B cell (primary cell): Measurements from ENCODE around the gene SOX15. TPM values are rescaled to one million over a fixed set of nuclear protein-coding genes. Genes with fewer than 3 reads are reported as not detected.

Experiments
- ATAC-seq: fragments of 200-7000 bp; cut with Tn5 transposase; one replicate; pipeline ENCODE4 v1.10.0; 2021; ENCODE audit warnings: low read depth, mild to moderate bottlenecking, moderate number of reproducible peaks, moderate library complexity
- CTCF ChIA-PET: fragments of 350-600 bp; sonication (Branson Sonifier 250); formaldehyde crosslinking; loops from one replicate; lab custom pipeline; 2021; ENCODE audit warnings: antibody characterized with exemption, inconsistent platforms; lab: Charles Lee
- POLR2A ChIA-PET: fragments of 350-600 bp; sonication (Branson Sonifier 250); formaldehyde crosslinking; loops from one replicate; lab custom pipeline; 2021; ENCODE audit warnings: antibody characterized with exemption; lab: Charles Lee
- DNase-seq: peaks from one replicate; pipeline ENCODE4 v3.0.0; 2013
- H2AFZ ChIP-seq: 2 replicates; pipeline ENCODE4 v1.6.1; 2012; ENCODE audit warnings: mild to moderate bottlenecking, low read depth, low read length; ENCODE audit not compliant: insufficient read depth, poor library complexity, severe bottlenecking
- H3K27ac ChIP-seq, 2 donors: 1 replicate in 1 of 2; 2 replicates in 1 of 2; pipeline ENCODE4 v1.5.1; 2012 to 2013; ENCODE audit warnings: low read length in 2 of 2, mild to moderate bottlenecking in 2 of 2, moderate library complexity in 1 of 2
- H3K27me3 ChIP-seq, 4 experiments: fragments of 200-600 bp in 1 of 4; sonication (generic) in 1 of 4; replicated peaks in 1 of 4; 1 replicate in 2 of 4; 2 replicates in 2 of 4; pipeline versions ENCODE4 v1.6.1 to v1.7.0; 2013 to 2016; ENCODE audit warnings: low read length in 3 of 4, mild to moderate bottlenecking in 2 of 4, mixed read lengths in 1 of 4, moderate library complexity in 1 of 4; ENCODE audit not compliant: insufficient read depth in 4 of 4, control insufficient read depth in 3 of 4; ENCODE audit errors: control extremely low read depth in 1 of 4
- H3K36me3 ChIP-seq, 2 experiments: replicated peaks in 1 of 2; 1 replicate in 1 of 2; 2 replicates in 1 of 2; pipeline versions ENCODE4 v1.6.1 to v1.7.1; 2013; ENCODE audit warnings: low read length in 1 of 2; ENCODE audit not compliant: insufficient read depth in 2 of 2, control insufficient read depth in 1 of 2; ENCODE audit errors: control extremely low read depth in 1 of 2, extremely low read depth in 1 of 2
- H3K4me1 ChIP-seq, 2 donors: fragments of 200-600 bp in 1 of 2; sonication (generic) in 1 of 2; 1 replicate in 1 of 2; 2 replicates in 1 of 2; pipeline versions ENCODE4 v1.5.1 to v1.6.1; 2013 to 2017; ENCODE audit warnings: low read length in 2 of 2; ENCODE audit not compliant: control insufficient read depth in 2 of 2, insufficient read depth in 2 of 2
- H3K4me2 ChIP-seq: replicated peaks from 2 replicates; pipeline ENCODE3; 2012; ENCODE audit warnings: mild to moderate bottlenecking, low read depth, low read length; ENCODE audit not compliant: poor library complexity, severe bottlenecking
- H3K4me3 ChIP-seq, 5 experiments: fragments of 200-600 bp in 1 of 5; sonication (generic) in 1 of 5; 1 replicate in 3 of 5; 2 replicates in 2 of 5; pipeline versions ENCODE4 v1.5.1 to v1.7.0; 2011 to 2016; ENCODE audit warnings: low read length in 4 of 5, mild to moderate bottlenecking in 4 of 5, low read depth in 2 of 5, control low read depth in 1 of 5, moderate library complexity in 1 of 5; ENCODE audit not compliant: insufficient read depth in 1 of 5; ENCODE audit errors: control extremely low read depth in 1 of 5, extremely low read depth in 1 of 5
- H3K79me2 ChIP-seq: fragments of 200-600 bp; sonication (generic); one replicate; pipeline ENCODE4 v1.6.0; 2016; ENCODE audit warnings: low read length; ENCODE audit not compliant: control insufficient read depth, insufficient read depth
- H3K9ac ChIP-seq: fragments of 200-600 bp; sonication (generic); 2 replicates; pipeline ENCODE4 v1.6.1; 2017; ENCODE audit warnings: mild to moderate bottlenecking, low read length, moderate library complexity
- H3K9me3 ChIP-seq, 3 donors: one replicate each; pipeline versions ENCODE4 v1.6.1 to v1.7.1; 2013; ENCODE audit warnings: low read length in 2 of 3; ENCODE audit not compliant: control insufficient read depth in 2 of 3, insufficient read depth in 1 of 3; ENCODE audit errors: control extremely low read depth in 1 of 3
- H4K20me1 ChIP-seq: 2 replicates; pipeline ENCODE4 v1.6.0; 2012; ENCODE audit warnings: mild to moderate bottlenecking, low read length; ENCODE audit not compliant: insufficient read depth, control insufficient read depth, poor library complexity, severe bottlenecking
- H3K27ac Mint-ChIP-seq: one replicate; pipeline ENCODE4 v1.8.0; 2021; ENCODE audit warnings: mixed read lengths
- H3K27me3 Mint-ChIP-seq: one replicate; pipeline ENCODE4 v1.8.0; 2021; ENCODE audit warnings: mixed read lengths
- H3K4me1 Mint-ChIP-seq: one replicate; pipeline ENCODE4 v1.8.0; 2021; ENCODE audit warnings: mixed read lengths
- H3K4me3 Mint-ChIP-seq: one replicate; pipeline ENCODE4 v1.8.0; 2021; ENCODE audit warnings: mixed read lengths
- H3K9me3 Mint-ChIP-seq: one replicate; pipeline ENCODE4 v1.8.0; 2022; ENCODE audit warnings: mixed read lengths; ENCODE audit not compliant: insufficient read depth
- EZH2 ChIP-seq: IDR thresholded peaks from 2 replicates; pipeline ENCODE4 v1.6.1; 2012; ENCODE audit warnings: borderline replicate concordance, low read depth, mild to moderate bottlenecking, moderate library complexity, low read length; ENCODE audit not compliant: insufficient read depth, poor library complexity, severe bottlenecking
- WGBS: methylation state at CpG from one replicate; pipeline ENCODE4 v1.1.5; 2013; ENCODE audit warnings: missing lambda C conversion rate; ENCODE audit not compliant: insufficient coverage; 5-methylcytosine and 5-hydroxymethylcytosine counted together
- intact Hi-C: fragments of 100-400 bp; cut with micrococcal nuclease; formaldehyde crosslinking; loops from one replicate; pipeline ENCODE4 v1.10.0; 2022
- polyA plus RNA-seq: library from polyadenylated mRNA; depleted of rRNA; stranded (reverse); fragments of >200 nt; gene quantifications from 2 replicates; pipeline ENCODE4 v1.2.3, GENCODE V29; 2012
- small RNA-seq: library from RNA; depleted of rRNA; stranded (forward); fragments of <200 nt; gene quantifications from one replicate; pipeline ENCODE3, GENCODE V24; 2012; ENCODE audit warnings: low replicate concordance, low read depth; ENCODE audit not compliant: insufficient read length
- total RNA-seq, 2 donors: library from RNA; stranded (reverse); fragments of 120-200 nt in 1 of 2; gene quantifications; 1 replicate in 1 of 2; 2 replicates in 1 of 2; pipeline versions ENCODE4 v1.2.3 to v1.2.4, GENCODE V29; 2013 to 2022
- TF ChIP-seq, protein P1 (sequence below): fragments of 200-600 bp; IDR thresholded peaks from one replicate; pipeline ENCODE4 v1.8.0; 2022; ENCODE audit warnings: antibody characterized with exemption, mild to moderate bottlenecking

The SOX15 gene
- total and polyA plus RNA-seq, 2 donors (not counting 1 experiment from before 2014, with no cell fraction given) = 0.18 to 0.96 TPM

GRCh38 chr17:7538891-7539545 lies 50.9 kb downstream of the SOX15 start:
- Mint-ChIP-seq H3K9me3 (no peaks in the 10 kb centered on the region), H3K4me3 (no peak overlapping the region), H3K4me1 (no peaks in the 10 kb centered on the region), H3K27me3 (no peaks in the 10 kb centered on the region), H3K27ac (no peak overlapping the region)
- H3K4me3 ChIP-seq = no peak overlapping the region
- no peaks in the 10 kb centered on the region for H3K27me3 ChIP-seq
- no peak overlapping the region for H3K27ac ChIP-seq
- H4K20me1 ChIP-seq = no peaks in the 10 kb centered on the region
- intact Hi-C loops = no loop called here
- 86% methylated on average over 9 of the region's 11 CpGs for WGBS
- no peak for TF ChIP-seq EZH2
- TF ChIP-seq, protein P1, sequence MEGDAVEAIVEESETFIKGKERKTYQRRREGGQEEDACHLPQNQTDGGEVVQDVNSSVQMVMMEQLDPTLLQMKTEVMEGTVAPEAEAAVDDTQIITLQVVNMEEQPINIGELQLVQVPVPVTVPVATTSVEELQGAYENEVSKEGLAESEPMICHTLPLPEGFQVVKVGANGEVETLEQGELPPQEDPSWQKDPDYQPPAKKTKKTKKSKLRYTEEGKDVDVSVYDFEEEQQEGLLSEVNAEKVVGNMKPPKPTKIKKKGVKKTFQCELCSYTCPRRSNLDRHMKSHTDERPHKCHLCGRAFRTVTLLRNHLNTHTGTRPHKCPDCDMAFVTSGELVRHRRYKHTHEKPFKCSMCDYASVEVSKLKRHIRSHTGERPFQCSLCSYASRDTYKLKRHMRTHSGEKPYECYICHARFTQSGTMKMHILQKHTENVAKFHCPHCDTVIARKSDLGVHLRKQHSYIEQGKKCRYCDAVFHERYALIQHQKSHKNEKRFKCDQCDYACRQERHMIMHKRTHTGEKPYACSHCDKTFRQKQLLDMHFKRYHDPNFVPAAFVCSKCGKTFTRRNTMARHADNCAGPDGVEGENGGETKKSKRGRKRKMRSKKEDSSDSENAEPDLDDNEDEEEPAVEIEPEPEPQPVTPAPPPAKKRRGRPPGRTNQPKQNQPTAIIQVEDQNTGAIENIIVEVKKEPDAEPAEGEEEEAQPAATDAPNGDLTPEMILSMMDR = no peak
- H3K4me2 ChIP-seq = no peak overlapping the region
- no peaks in the 10 kb centered on the region for H3K36me3 ChIP-seq
- ATAC-seq (no peak), DNase-seq (no peak)
- no peaks in the 10 kb centered on the region for H3K79me2 ChIP-seq
- no peak overlapping the region for H2AFZ ChIP-seq
- ChIA-PET POLR2A (no interaction called here), CTCF (interaction anchor here (1.3 to 1.5 kb wide), 2 partner anchors 17 to 22 kb away, joined by 4 to 5 read pairs; no protein-coding TSS in a partner anchor)
- no peaks in the 10 kb centered on the region for H3K4me1 ChIP-seq
- H3K9ac ChIP-seq = no peak overlapping the region
- H3K9me3 ChIP-seq = peaks cover 0 to 15% (median 6%) of the 10 kb centered on the region in 3 donors

Small RNA genes lying within 50 kb of the gene (small RNA-seq; reads per million reads assigned to genes)
- gene CD68 (not detected), gene SNORA48 (not detected), gene SNORD10 (not detected)

Other genes starting within 250 kb of the SOX15 start
- gene KCTD11, start 237.9 kb downstream of the SOX15 start, total RNA-seq = 13.4 and 15.4 TPM in 2 replicates
- 3.1 and 4.3 TPM in 2 replicates for gene KCTD11, start 237.9 kb downstream of the SOX15 start, polyA plus RNA-seq
- 0.25 TPM in 1 of 2 replicates, not detected in the other for gene TMEM95, start 234.9 kb downstream of the SOX15 start, total RNA-seq
- not detected in 2 replicates for gene TMEM95, start 234.9 kb downstream of the SOX15 start, polyA plus RNA-seq
- 10.0 and 11.7 TPM in 2 replicates for gene TNK1, start 209.0 kb downstream of the SOX15 start, total RNA-seq
- 22.5 and 23.7 TPM in 2 replicates for gene TNK1, start 209.0 kb downstream of the SOX15 start, polyA plus RNA-seq
- 31.1 and 31.6 TPM in 2 replicates for gene PLSCR3, start 195.6 kb downstream of the SOX15 start, total RNA-seq
- 82.3 and 122 TPM in 2 replicates for gene PLSCR3, start 195.6 kb downstream of the SOX15 start, polyA plus RNA-seq
- gene TMEM256, start 186.0 kb downstream of the SOX15 start, total RNA-seq = 64.5 and 67.8 TPM in 2 replicates
- 29.2 and 65.4 TPM in 2 replicates for gene TMEM256, start 186.0 kb downstream of the SOX15 start, polyA plus RNA-seq
- gene NLGN2, start 182.2 kb downstream of the SOX15 start, total RNA-seq = 1.7 and 3.4 TPM in 2 replicates
- gene NLGN2, start 182.2 kb downstream of the SOX15 start, polyA plus RNA-seq = 0.52 and 0.68 TPM in 2 replicates
- not detected in 2 replicates for gene SPEM1, start 169.8 kb downstream of the SOX15 start, total RNA-seq
- gene SPEM1, start 169.8 kb downstream of the SOX15 start, polyA plus RNA-seq = not detected in 2 replicates
- gene SPEM2, start 164.5 kb downstream of the SOX15 start, total RNA-seq = not detected in 2 replicates
- gene SPEM2, start 164.5 kb downstream of the SOX15 start, polyA plus RNA-seq = not detected in 2 replicates
- gene SPEM3, start 161.2 kb downstream of the SOX15 start, total RNA-seq = not detected in 2 replicates
- not detected in 2 replicates for gene SPEM3, start 161.2 kb downstream of the SOX15 start, polyA plus RNA-seq
- 17.7 and 19.1 TPM in 2 replicates for gene TMEM102, start 154.7 kb downstream of the SOX15 start, total RNA-seq
- 5.9 and 10.8 TPM in 2 replicates for gene TMEM102, start 154.7 kb downstream of the SOX15 start, polyA plus RNA-seq
- 2.8 and 4.6 TPM in 2 replicates for gene FGF11, start 150.6 kb downstream of the SOX15 start, total RNA-seq
- gene FGF11, start 150.6 kb downstream of the SOX15 start, polyA plus RNA-seq = 2.7 and 3.3 TPM in 2 replicates
- gene CHRNB1, start 145.0 kb downstream of the SOX15 start, total RNA-seq = 6.2 and 6.6 TPM in 2 replicates
- 5.8 and 7.2 TPM in 2 replicates for gene CHRNB1, start 145.0 kb downstream of the SOX15 start, polyA plus RNA-seq
- 59.4 and 62.4 TPM in 2 replicates for gene ZBTB4, start 110.5 kb downstream of the SOX15 start, total RNA-seq
- gene ZBTB4, start 110.5 kb downstream of the SOX15 start, polyA plus RNA-seq = 16.0 and 19.2 TPM in 2 replicates
- gene SLC35G6, start 108.6 kb downstream of the SOX15 start, total RNA-seq = 0.30 TPM in 1 of 2 replicates, not detected in the other
- gene SLC35G6, start 108.6 kb downstream of the SOX15 start, polyA plus RNA-seq = 0.04 TPM in 1 of 2 replicates, not detected in the other
- gene POLR2A, start 105.7 kb downstream of the SOX15 start, total RNA-seq = 225 and 240 TPM in 2 replicates
- gene POLR2A, start 105.7 kb downstream of the SOX15 start, polyA plus RNA-seq = 56.5 and 77.6 TPM in 2 replicates
- 40.6 and 44.5 TPM in 2 replicates for gene TNFSF12, start 41.0 kb downstream of the SOX15 start, total RNA-seq
- gene TNFSF12, start 41.0 kb downstream of the SOX15 start, polyA plus RNA-seq = 31.7 and 53.4 TPM in 2 replicates
- gene TNFSF13, start 31.3 kb downstream of the SOX15 start, total RNA-seq = 14.7 and 16.0 TPM in 2 replicates
- 18.1 and 20.2 TPM in 2 replicates for gene TNFSF13, start 31.3 kb downstream of the SOX15 start, polyA plus RNA-seq
- 44.4 and 45.1 TPM in 2 replicates for gene SENP3, start 28.2 kb downstream of the SOX15 start, total RNA-seq
- gene SENP3, start 28.2 kb downstream of the SOX15 start, polyA plus RNA-seq = 54.1 and 57.1 TPM in 2 replicates
- gene CD68, start 10.5 kb downstream of the SOX15 start, total RNA-seq = 10.8 and 12.9 TPM in 2 replicates
- 0.66 and 3.9 TPM in 2 replicates for gene CD68, start 10.5 kb downstream of the SOX15 start, polyA plus RNA-seq
- gene MPDU1, start 6.2 kb downstream of the SOX15 start, total RNA-seq = 29.7 and 31.7 TPM in 2 replicates
- gene MPDU1, start 6.2 kb downstream of the SOX15 start, polyA plus RNA-seq = 47.8 and 51.5 TPM in 2 replicates
- 44.7 and 45.8 TPM in 2 replicates for gene FXR2, start 24.8 kb upstream of the SOX15 start, total RNA-seq
- gene FXR2, start 24.8 kb upstream of the SOX15 start, polyA plus RNA-seq = 37.2 and 40.1 TPM in 2 replicates
- gene SAT2, start 37.7 kb upstream of the SOX15 start, total RNA-seq = 68.8 and 83.6 TPM in 2 replicates
- 33.8 and 46.2 TPM in 2 replicates for gene SAT2, start 37.7 kb upstream of the SOX15 start, polyA plus RNA-seq
- gene SHBG, start 40.0 kb upstream of the SOX15 start, total RNA-seq = not detected in 2 replicates
- gene SHBG, start 40.0 kb upstream of the SOX15 start, polyA plus RNA-seq = 0.10 TPM in 1 of 2 replicates, not detected in the other
- 0.27 and 0.39 TPM in 2 replicates for gene ATP1B2, start 60.8 kb upstream of the SOX15 start, total RNA-seq
- 0.12 TPM in 1 of 2 replicates, not detected in the other for gene ATP1B2, start 60.8 kb upstream of the SOX15 start, polyA plus RNA-seq
- gene TP53, start 97.4 kb upstream of the SOX15 start, total RNA-seq = 89.9 and 101 TPM in 2 replicates
- 59.4 and 76.1 TPM in 2 replicates for gene TP53, start 97.4 kb upstream of the SOX15 start, polyA plus RNA-seq
- gene WRAP53, start 98.4 kb upstream of the SOX15 start, total RNA-seq = 17.2 and 18.2 TPM in 2 replicates
- 12.0 and 13.1 TPM in 2 replicates for gene WRAP53, start 98.4 kb upstream of the SOX15 start, polyA plus RNA-seq
- gene EFNB3, start 115.1 kb upstream of the SOX15 start, total RNA-seq = not detected in 2 replicates
- gene EFNB3, start 115.1 kb upstream of the SOX15 start, polyA plus RNA-seq = not detected in 2 replicates
- not detected in 2 replicates for gene DNAH2, start 127.7 kb upstream of the SOX15 start, total RNA-seq
- gene DNAH2, start 127.7 kb upstream of the SOX15 start, polyA plus RNA-seq = 0.03 TPM in 1 of 2 replicates, not detected in the other
- 106 and 110 TPM in 2 replicates for gene KDM6B, start 244.1 kb upstream of the SOX15 start, total RNA-seq
- gene KDM6B, start 244.1 kb upstream of the SOX15 start, polyA plus RNA-seq = 18.6 and 49.2 TPM in 2 replicates